Measurements from ENCODE around the gene SCRN2. TPM values are rescaled to one million over a fixed set of nuclear protein-coding genes. Genes with fewer than 3 reads are reported as not detected.

The SCRN2 gene
- total RNA-seq, 1 donor from 2014 or later: 29.8 TPM

DNA sequence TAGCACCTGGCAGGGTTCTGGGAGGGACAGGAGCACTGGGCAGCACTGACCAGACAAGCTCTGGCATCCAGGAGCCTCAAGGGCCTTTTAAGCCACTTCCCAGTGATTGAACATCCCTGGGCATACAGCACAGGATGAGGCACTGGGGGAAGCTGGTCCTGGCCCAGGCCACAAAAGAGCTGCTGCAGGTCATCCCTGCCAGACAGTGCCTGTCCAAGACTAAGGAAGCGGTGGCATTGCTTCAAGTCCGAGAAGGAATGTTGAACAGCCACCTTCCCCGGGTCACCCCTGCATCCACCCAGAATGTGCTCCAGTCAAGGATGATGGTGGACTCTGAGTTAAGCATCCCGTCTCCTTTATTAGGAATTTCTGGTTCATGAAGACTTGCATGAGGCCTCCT, 18.3 kb downstream of the SCRN2 start:
- Histone ChIP-seq H3K27me3 (no peaks in the 10 kb centered on the region), H3K9me3 (ENCODE audit: low read depth) (no peaks in the 10 kb centered on the region), H3K27ac (no peak overlapping the region), H3K9ac (no peak overlapping the region), H2AFZ (replicated peaks) (no peak overlapping the region), H3K4me3 (no peak overlapping the region), H3K4me2 (no peak overlapping the region), H3K4me1 (peaks cover 5% of the 10 kb centered on the region), H3K36me3 (no peaks in the 10 kb centered on the region), H4K20me1 (ENCODE audit: low read depth) (peaks cover 5% of the 10 kb centered on the region), H3F3A (ENCODE audit: low read depth) (no peaks in the 10 kb centered on the region), H3K79me2 (ENCODE audit: low read depth) (no peaks in the 10 kb centered on the region)
- H3K4me1 Mint-ChIP-seq: peaks cover 12% of the 10 kb centered on the region
- no peaks in the 10 kb centered on the region for H3K27me3 Mint-ChIP-seq (ENCODE audit: insufficient read depth, low read depth)
- H3K36me3 Mint-ChIP-seq: peaks cover 7% of the 10 kb centered on the region
- peak overlapping the region; percentile 94 for H3K4me3 Mint-ChIP-seq
- TF ChIP-seq, protein P1, sequence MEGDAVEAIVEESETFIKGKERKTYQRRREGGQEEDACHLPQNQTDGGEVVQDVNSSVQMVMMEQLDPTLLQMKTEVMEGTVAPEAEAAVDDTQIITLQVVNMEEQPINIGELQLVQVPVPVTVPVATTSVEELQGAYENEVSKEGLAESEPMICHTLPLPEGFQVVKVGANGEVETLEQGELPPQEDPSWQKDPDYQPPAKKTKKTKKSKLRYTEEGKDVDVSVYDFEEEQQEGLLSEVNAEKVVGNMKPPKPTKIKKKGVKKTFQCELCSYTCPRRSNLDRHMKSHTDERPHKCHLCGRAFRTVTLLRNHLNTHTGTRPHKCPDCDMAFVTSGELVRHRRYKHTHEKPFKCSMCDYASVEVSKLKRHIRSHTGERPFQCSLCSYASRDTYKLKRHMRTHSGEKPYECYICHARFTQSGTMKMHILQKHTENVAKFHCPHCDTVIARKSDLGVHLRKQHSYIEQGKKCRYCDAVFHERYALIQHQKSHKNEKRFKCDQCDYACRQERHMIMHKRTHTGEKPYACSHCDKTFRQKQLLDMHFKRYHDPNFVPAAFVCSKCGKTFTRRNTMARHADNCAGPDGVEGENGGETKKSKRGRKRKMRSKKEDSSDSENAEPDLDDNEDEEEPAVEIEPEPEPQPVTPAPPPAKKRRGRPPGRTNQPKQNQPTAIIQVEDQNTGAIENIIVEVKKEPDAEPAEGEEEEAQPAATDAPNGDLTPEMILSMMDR (IDR thresholded peaks at IDR 0.05): no peak
- TF ChIP-seq EZH2phosphoT487 (IDR thresholded peaks at IDR 0.05) (no peak), EZH2 (IDR thresholded peaks at IDR 0.05) (no peak)
- DNase-seq (ENCODE audit: low spot score): no peak
- H3K9me3 Mint-ChIP-seq: no peaks in the 10 kb centered on the region
- no peak overlapping the region for H3K27ac Mint-ChIP-seq

DNA sequence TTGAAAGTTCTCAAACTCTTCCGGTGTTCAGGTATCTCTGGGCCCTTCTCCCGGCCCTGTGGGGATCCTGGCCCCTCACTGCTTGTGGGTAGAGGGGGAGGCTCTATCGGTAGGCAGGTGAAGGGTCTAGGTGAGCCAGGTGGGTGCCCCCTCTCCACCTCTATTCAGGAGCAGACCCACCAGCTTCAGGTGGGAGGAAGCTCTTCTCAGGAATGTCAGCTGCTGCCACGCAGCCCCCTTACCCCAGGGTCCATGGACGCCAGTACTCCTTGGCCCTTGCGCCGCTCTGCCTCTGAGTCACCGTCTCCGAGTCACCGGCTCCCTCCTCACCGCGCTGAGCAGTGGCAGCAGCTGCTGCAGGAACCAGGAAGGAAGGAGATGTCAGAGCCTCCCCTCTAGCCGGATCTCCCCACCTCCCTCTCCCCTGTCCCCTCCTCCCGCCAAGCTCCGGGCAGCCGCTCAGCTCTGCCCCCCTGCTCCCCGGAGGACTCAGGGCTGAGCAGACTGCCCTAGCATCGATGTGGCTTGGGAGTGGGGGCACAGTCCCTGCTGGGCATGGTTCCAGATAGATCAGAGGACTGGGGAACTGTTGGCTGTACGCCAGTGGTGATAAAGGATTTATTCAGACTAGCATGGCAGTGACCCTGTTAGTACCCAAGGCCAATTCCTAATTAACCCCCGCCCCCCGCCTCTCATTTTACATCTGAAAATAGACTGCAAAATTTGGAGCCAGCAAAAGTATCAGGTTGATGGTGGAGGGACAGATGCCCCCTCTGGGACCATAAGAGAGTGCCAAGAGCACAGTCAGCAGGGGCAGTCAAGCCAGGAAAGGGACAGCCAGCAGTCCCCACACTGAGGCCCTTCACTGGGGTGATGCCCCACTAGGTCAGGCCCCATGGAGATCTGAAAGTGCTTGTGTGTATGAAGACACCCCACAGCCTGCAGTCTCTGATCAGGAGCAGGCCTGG, 19.4 kb downstream of the SCRN2 start, which contains the start of gene OSBPL7:
Gene OSBPL7 (minus strand): TSS at position 371 of the 968 bp plus-strand sequence. CDS start 1,516 bp downstream, outside the sequence.
- DNase-seq (ENCODE audit: low spot score): peak; percentile 79
- no peaks in the 10 kb centered on the region for H3F3A ChIP-seq (ENCODE audit: low read depth)
- H3K36me3 ChIP-seq: no peaks in the 10 kb centered on the region
- Mint-ChIP-seq H3K27ac (no peak within 1 kb of the TSS), H3K9me3 (no peaks in the 10 kb centered on the region), H3K4me1 (peaks cover 12% of the 10 kb centered on the region), H3K4me3 (peak within 1 kb of the TSS; percentile 94), H3K36me3 (peaks cover 6% of the 10 kb centered on the region), H3K27me3 (ENCODE audit: insufficient read depth, low read depth) (no peaks in the 10 kb centered on the region)
- H3K9ac ChIP-seq: peak within 1 kb of the TSS; percentile 50
- H3K4me2 ChIP-seq: peak within 1 kb of the TSS; percentile 98
- H3K79me2 ChIP-seq (ENCODE audit: low read depth): no peaks in the 10 kb centered on the region
- no peaks in the 10 kb centered on the region for H3K27me3 ChIP-seq
- H3K9me3 ChIP-seq (ENCODE audit: low read depth): no peaks in the 10 kb centered on the region
- peak within 1 kb of the TSS; percentile 87 for H3K4me3 ChIP-seq
- TF ChIP-seq, protein P1 (IDR thresholded peaks at IDR 0.05): peak; percentile 29
- no peak for TF ChIP-seq EZH2 (IDR thresholded peaks at IDR 0.05)
- no peak for TF ChIP-seq EZH2phosphoT487 (IDR thresholded peaks at IDR 0.05)
- H3K27ac ChIP-seq: no peak within 1 kb of the TSS
- H4K20me1 ChIP-seq (ENCODE audit: low read depth): peaks cover 5% of the 10 kb centered on the region
- peak within 1 kb of the TSS; percentile 83 for H2AFZ ChIP-seq (replicated peaks)
- peaks cover 5% of the 10 kb centered on the region for H3K4me1 ChIP-seq

DNA sequence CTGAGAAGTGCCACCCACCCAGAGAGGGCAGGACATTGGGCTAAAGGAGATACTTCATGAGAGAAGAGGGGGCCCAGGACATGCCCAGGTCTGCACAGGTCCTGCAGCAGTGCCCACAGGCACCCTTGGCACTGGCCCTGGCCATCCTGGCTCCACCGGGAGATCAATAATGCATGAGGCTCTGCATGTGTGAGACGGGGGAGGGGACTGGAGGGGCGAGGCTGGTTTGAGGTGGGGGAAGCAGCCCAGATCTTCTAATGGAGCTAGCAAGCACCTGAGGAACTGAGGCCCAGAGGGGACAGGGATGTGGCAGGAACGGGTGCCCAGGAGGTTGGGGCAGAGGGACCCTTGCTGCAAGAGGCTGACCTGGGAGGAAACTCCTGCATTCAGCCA, 20.0 kb downstream of the SCRN2 start:
- H3K36me3 Mint-ChIP-seq: peaks cover 4% of the 10 kb centered on the region
- Histone ChIP-seq H4K20me1 (ENCODE audit: low read depth) (peaks cover 5% of the 10 kb centered on the region), H3K79me2 (ENCODE audit: low read depth) (no peaks in the 10 kb centered on the region), H3K9me3 (ENCODE audit: low read depth) (no peaks in the 10 kb centered on the region), H3K9ac (peak overlapping the region; percentile 50), H3K4me2 (peak overlapping the region; percentile 98), H2AFZ (replicated peaks) (no peak overlapping the region), H3K4me1 (peaks cover 5% of the 10 kb centered on the region), H3K4me3 (peak overlapping the region; percentile 87), H3K27ac (no peak overlapping the region), H3K36me3 (no peaks in the 10 kb centered on the region), H3F3A (ENCODE audit: low read depth) (no peaks in the 10 kb centered on the region), H3K27me3 (no peaks in the 10 kb centered on the region)
- H3K4me1 Mint-ChIP-seq: peaks cover 12% of the 10 kb centered on the region
- peak overlapping the region; percentile 94 for H3K4me3 Mint-ChIP-seq
- H3K27me3 Mint-ChIP-seq (ENCODE audit: insufficient read depth, low read depth): no peaks in the 10 kb centered on the region
- no peaks in the 10 kb centered on the region for H3K9me3 Mint-ChIP-seq
- TF ChIP-seq EZH2phosphoT487 (IDR thresholded peaks at IDR 0.05) (no peak), EZH2 (IDR thresholded peaks at IDR 0.05) (no peak)
- TF ChIP-seq, protein P1 (IDR thresholded peaks at IDR 0.05): no peak
- no peak for DNase-seq (ENCODE audit: low spot score)
- no peak overlapping the region for H3K27ac Mint-ChIP-seq
